K562 (cell line): ENCODE data around the gene NT5C2. TPM values are rescaled to one million over a fixed set of nuclear protein-coding genes. Genes with fewer than 3 reads are reported as not detected.

Experiments
- BMI1 ChIP-seq: fragments of 150-350 bp; IDR thresholded peaks from 2 replicates; pipeline ENCODE4 v1.6.1; 2014; ENCODE audit warnings: low read length
- CREM ChIP-seq: IDR thresholded peaks from 2 replicates; pipeline ENCODE4 v1.6.1; 2014; ENCODE audit warnings: antibody characterized with exemption, low read depth
- CTCF ChIP-seq, 3 experiments: IDR thresholded peaks in 2 of 3; conservative IDR thresholded peaks in 1 of 3; 2 replicates each; pipeline ENCODE4 v1.5.1; 2011 to 2012; ENCODE audit warnings: low read length in 3 of 3, mild to moderate bottlenecking in 3 of 3, control low read depth in 2 of 3, improper control_type of control experiment in 1 of 3, inconsistent platforms in 1 of 3, low read depth in 1 of 3, mixed read lengths in 1 of 3, moderate library complexity in 1 of 3; ENCODE audit not compliant: insufficient read depth in 2 of 3
- DACH1 ChIP-seq: fragments of 450-650 bp; IDR thresholded peaks from 2 replicates; pipeline ENCODE4 v1.6.1; 2018; ENCODE audit not compliant: partially characterized antibody
- EWSR1 ChIP-seq: fragments of 450-650 bp; IDR thresholded peaks from 2 replicates; pipeline ENCODE4 v1.6.1; 2018; ENCODE audit warnings: borderline replicate concordance, mild to moderate bottlenecking, low read depth, moderate library complexity; ENCODE audit not compliant: partially characterized antibody
- KDM5B ChIP-seq: fragments of 200-600 bp; sonication (generic); IDR thresholded peaks from 2 replicates; pipeline ENCODE4 v1.6.1; 2012; ENCODE audit warnings: low read depth, mild to moderate bottlenecking, moderate library complexity, low read length, control low read depth, inconsistent platforms; ENCODE audit not compliant: insufficient replicate concordance
- NBN ChIP-seq: fragments of 450-650 bp; IDR thresholded peaks from 2 replicates; pipeline ENCODE4 v1.6.1; 2016; ENCODE audit warnings: low read depth, mild to moderate bottlenecking
- REST ChIP-seq, 2 experiments: fragments of 450-650 bp; formaldehyde crosslinking in 1 of 2; IDR thresholded peaks; 2 replicates each; pipeline versions ENCODE4 v1.4.0 to v1.6.1; 2014 to 2020; ENCODE audit warnings: mild to moderate bottlenecking in 2 of 2, borderline replicate concordance in 1 of 2, low read depth in 1 of 2
- ZNF324 ChIP-seq: fragments of 250-450 bp; sonication (Bioruptor Pico); IDR thresholded peaks from 2 replicates; pipeline ENCODE4 v1.4.0; 2020; ENCODE audit warnings: mild to moderate bottlenecking
- ZSCAN29 ChIP-seq: fragments of 450-650 bp; IDR thresholded peaks from 2 replicates; pipeline ENCODE4 v1.6.1; 2017
- polyA plus RNA-seq, 8 experiments: library from polyadenylated mRNA; depleted of rRNA in 4 of 8; stranded (reverse) in 5 of 8; unstranded in 3 of 8; fragments of >200 nt; fragmentation: Nextera tagmentation in 2 of 8; fragmentation: Illumina TruSeq in 1 of 8; extraction: Ambion mirVana in 2 of 8; extraction: Trizol in 1 of 8; gene quantifications; 2 replicates each; pipeline versions ENCODE4 v1.2.1 to v1.2.3, GENCODE V29; 2011 to 2014; ENCODE audit warnings: inconsistent platforms in 1 of 8, missing spikeins in 1 of 8
- total RNA-seq, 7 experiments: library from RNA; depleted of rRNA in 6 of 7; stranded (reverse); fragments of >200 nt in 6 of 7; fragmentation: Illumina TruSeq in 2 of 7; extraction: Trizol in 2 of 7; gene quantifications; 2 replicates each; pipeline versions ENCODE4 v1.2.1 to v1.2.3, GENCODE V29; 2011 to 2021; ENCODE audit warnings: low replicate concordance in 1 of 7
- TF ChIP-seq, protein P1 (sequence below): fragments of 450-650 bp; IDR thresholded peaks from 2 replicates; pipeline ENCODE4 v1.7.1; 2018; ENCODE audit warnings: mild to moderate bottlenecking, low read depth; ENCODE audit not compliant: partially characterized antibody
- TF ChIP-seq, protein P2 (sequence below): fragments of 250-450 bp; sonication (Bioruptor Pico); IDR thresholded peaks from 2 replicates; pipeline ENCODE4 v1.8.0; 2021; ENCODE audit warnings: moderate library complexity, mild to moderate bottlenecking, inconsistent platforms

The NT5C2 gene
- total and polyA plus RNA-seq, 9 of the 15 experiments (the other 6 are each of a cell fraction or from before 2014, with no cell fraction given) = 11.3 to 45.2 (median 27.7) TPM

GRCh38 chr10:103062854-103063590 lies 130.1 kb downstream of the NT5C2 start (continued):
- TF ChIP-seq REST (IDR thresholded peaks at IDR 0.05; ENCODE audit: borderline replicate concordance) (peak; percentile 6; the same call in 1 of the 2 replicates), REST (CRISPR knock-in tag; IDR thresholded peaks at IDR 0.05; ENCODE audit: low read depth) (no peak), DACH1 (no peak), NBN (no peak), BMI1 (no peak), ZSCAN29 (no peak), CTCF (IDR thresholded peaks at IDR 0.05 in 2 of 3, conservative IDR thresholded peaks at IDR 0.05 in 1 of 3; ENCODE audit: insufficient read depth in 2 of 3, low read depth in 1 of 3, low read length in 3 of 3) (peak in 1 of 3 experiments; percentile 23; a peak in 2 of 6 replicates), ZNF324 (no peak), KDM5B (no peak), CREM (no peak), EWSR1 (no peak)
- TF ChIP-seq, protein P1, sequence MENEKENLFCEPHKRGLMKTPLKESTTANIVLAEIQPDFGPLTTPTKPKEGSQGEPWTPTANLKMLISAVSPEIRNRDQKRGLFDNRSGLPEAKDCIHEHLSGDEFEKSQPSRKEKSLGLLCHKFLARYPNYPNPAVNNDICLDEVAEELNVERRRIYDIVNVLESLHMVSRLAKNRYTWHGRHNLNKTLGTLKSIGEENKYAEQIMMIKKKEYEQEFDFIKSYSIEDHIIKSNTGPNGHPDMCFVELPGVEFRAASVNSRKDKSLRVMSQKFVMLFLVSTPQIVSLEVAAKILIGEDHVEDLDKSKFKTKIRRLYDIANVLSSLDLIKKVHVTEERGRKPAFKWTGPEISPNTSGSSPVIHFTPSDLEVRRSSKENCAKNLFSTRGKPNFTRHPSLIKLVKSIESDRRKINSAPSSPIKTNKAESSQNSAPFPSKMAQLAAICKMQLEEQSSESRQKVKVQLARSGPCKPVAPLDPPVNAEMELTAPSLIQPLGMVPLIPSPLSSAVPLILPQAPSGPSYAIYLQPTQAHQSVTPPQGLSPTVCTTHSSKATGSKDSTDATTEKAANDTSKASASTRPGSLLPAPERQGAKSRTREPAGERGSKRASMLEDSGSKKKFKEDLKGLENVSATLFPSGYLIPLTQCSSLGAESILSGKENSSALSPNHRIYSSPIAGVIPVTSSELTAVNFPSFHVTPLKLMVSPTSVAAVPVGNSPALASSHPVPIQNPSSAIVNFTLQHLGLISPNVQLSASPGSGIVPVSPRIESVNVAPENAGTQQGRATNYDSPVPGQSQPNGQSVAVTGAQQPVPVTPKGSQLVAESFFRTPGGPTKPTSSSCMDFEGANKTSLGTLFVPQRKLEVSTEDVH = no peak
- TF ChIP-seq, protein P2, sequence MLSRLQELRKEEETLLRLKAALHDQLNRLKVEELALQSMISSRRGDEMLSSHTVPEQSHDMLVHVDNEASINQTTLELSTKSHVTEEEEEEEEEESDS (CRISPR knock-in tag) = no peak
- TF ChIP-seq, all 486 proteins: peak for 4
